HCT116 (cell line): ENCODE results near the gene SCYGR4.

ENCODE experiments used
- CTCF ChIP-seq, 3 experiments: fragments of 200-600 bp in 1 of 3; sonication (generic) in 1 of 3; IDR thresholded peaks in 2 of 3; conservative IDR thresholded peaks in 1 of 3; 2 replicates each; pipeline ENCODE4 v1.5.1; 2012 to 2017; ENCODE audit warnings: low read depth in 2 of 3, low read length in 2 of 3, antibody characterized with exemption in 1 of 3, borderline replicate concordance in 1 of 3, control low read depth in 1 of 3, mild to moderate bottlenecking in 1 of 3, mixed read lengths in 1 of 3, mixed run types in 1 of 3, moderate library complexity in 1 of 3; ENCODE audit not compliant: insufficient read depth in 1 of 3
- EZH2 ChIP-seq: fragments of 200-600 bp; sonication (generic); IDR thresholded peaks from 2 replicates; pipeline ENCODE4 v1.6.1; 2017; ENCODE audit warnings: antibody characterized with exemption, mixed run types
- JUND ChIP-seq: IDR thresholded peaks from 2 replicates; pipeline ENCODE4 v1.6.1; 2012
- POLR2A ChIP-seq: IDR thresholded peaks from 2 replicates; pipeline ENCODE4 v1.7.0; 2011; ENCODE audit warnings: borderline replicate concordance; ENCODE audit not compliant: insufficient read depth, insufficient read length; ENCODE audit errors: extremely low read depth
- POLR2AphosphoS5 ChIP-seq: IDR thresholded peaks from 2 replicates; pipeline ENCODE4 v1.6.1; 2011; ENCODE audit warnings: mild to moderate bottlenecking, low read depth, low read length, moderate library complexity
- REST ChIP-seq: IDR thresholded peaks from 2 replicates; pipeline ENCODE4 v1.6.1; 2012; ENCODE audit warnings: low read depth
- SIN3A ChIP-seq: IDR thresholded peaks from 2 replicates; pipeline ENCODE4 v1.6.1; 2012; ENCODE audit warnings: low read depth
- SP1 ChIP-seq: IDR thresholded peaks from 2 replicates; pipeline ENCODE4 v1.6.1; 2012; ENCODE audit warnings: low read depth
- TCF7L2 ChIP-seq: IDR thresholded peaks from 2 replicates; pipeline ENCODE4 v1.7.0; 2011; ENCODE audit warnings: borderline replicate concordance, inconsistent platforms; ENCODE audit not compliant: insufficient read depth, insufficient read length; ENCODE audit errors: extremely low read depth
- YY1 ChIP-seq: IDR thresholded peaks from 2 replicates; pipeline ENCODE4 v1.6.1; 2011; ENCODE audit warnings: low read length, low read depth, moderate library complexity, mild to moderate bottlenecking; ENCODE audit not compliant: insufficient replicate concordance; ENCODE audit errors: extremely low read depth
- ZBTB33 ChIP-seq: IDR thresholded peaks from 2 replicates; pipeline ENCODE4 v1.6.1; 2011; ENCODE audit warnings: mild to moderate bottlenecking, low read length, moderate library complexity; ENCODE audit not compliant: insufficient replicate concordance; ENCODE audit errors: extremely low read depth
- ZNF274 ChIP-seq: fragments of 200-500 bp; sonication (Bioruptor generic); IDR thresholded peaks from 2 replicates; pipeline ENCODE4 v1.6.1; 2014; ENCODE audit warnings: mild to moderate bottlenecking, low read depth, low read length, inconsistent platforms

GRCh38 chr2:227665189-227665940, 48.1 kb downstream of the SCYGR4 start:
- TF ChIP-seq YY1 (no peak), ZBTB33 (no peak), CTCF (IDR thresholded peaks at IDR 0.05 in 2 of 3, conservative IDR thresholded peaks at IDR 0.05 in 1 of 3; ENCODE audit: borderline replicate concordance in 1 of 3, insufficient read depth in 1 of 3, low read depth in 2 of 3, low read length in 2 of 3) (no peak), POLR2AphosphoS5 (no peak), ZNF274 (no peak), SP1 (no peak), EZH2 (no peak), JUND (no peak), REST (no peak), TCF7L2 (no peak), SIN3A (no peak), POLR2A (no peak)
